ENCODE measurements around the gene FAM204A.

FAM204A gene

GRCh38 chr10:118278649-118279048 lies 63.5 kb downstream of the FAM204A start:
- Histone ChIP-seq H3K14ac (ENCODE audit: low read length in 2 of 2) (no peak overlapping the region), H3K23ac (ENCODE audit: low read length in 2 of 2) (no peak overlapping the region), H3K27ac (ENCODE audit: low read length, poor library complexity, severe bottlenecking) (no peak overlapping the region), H3K4me1 (ENCODE audit: control insufficient read depth, insufficient read depth, low read depth, low read length) (no peaks in the 10 kb centered on the region), H3K18ac (ENCODE audit: low read depth in 1 of 2, low read length in 2 of 2) (no peak overlapping the region), H3K79me1 (replicated peaks; ENCODE audit: low read length, poor library complexity, severe bottlenecking) (no peaks in the 10 kb centered on the region), H3K36me3 (ENCODE audit: control insufficient read depth in 1 of 2, insufficient read depth in 2 of 2, low read depth in 1 of 2, low read length in 2 of 2) (no peaks in the 10 kb centered on the region), H3K4me2 (ENCODE audit: low read length, poor library complexity, severe bottlenecking) (no peak overlapping the region), H2AFZ (ENCODE audit: low read depth, low read length) (no peak overlapping the region), H2BK15ac (ENCODE audit: low read depth, poor library complexity, severe bottlenecking) (no peak overlapping the region), H3K4ac (ENCODE audit: low read depth in 1 of 2, low read length in 2 of 2) (no peak overlapping the region), H3K4me3 (ENCODE audit: insufficient read depth in 1 of 2, low read depth in 1 of 2, low read length in 2 of 2) (no peak overlapping the region), H2BK12ac (ENCODE audit: low read length in 2 of 2) (no peak overlapping the region), H4K8ac (ENCODE audit: low read length) (no peak overlapping the region), H3K9me3 (ENCODE audit: control insufficient read depth, low read length) (peaks cover 14% of the 10 kb centered on the region), H2BK120ac (ENCODE audit: low read depth, low read length) (no peak overlapping the region), H2AK5ac (ENCODE audit: low read length, severe bottlenecking) (no peak overlapping the region), H2BK5ac (ENCODE audit: low read depth, low read length, poor library complexity, severe bottlenecking) (no peak overlapping the region), H4K91ac (ENCODE audit: low read length) (no peak overlapping the region), H3K9ac (ENCODE audit: low read length) (no peak overlapping the region), H3K27me3 (ENCODE audit: control insufficient read depth in 1 of 2, insufficient read depth in 1 of 2, low read length in 2 of 2) (peaks cover 0 to 13% of the 10 kb centered on the region in 2 experiments)
- DNase-seq: no peak

- WGBS: 89% methylated on average over 2 of the region's 2 CpGs
- Histone ChIP-seq H3K27ac (ENCODE audit: low read length, poor library complexity, severe bottlenecking) (no peak overlapping the region), H3K36me3 (ENCODE audit: control insufficient read depth in 1 of 2, insufficient read depth in 2 of 2, low read depth in 1 of 2, low read length in 2 of 2) (no peaks in the 10 kb centered on the region), H4K8ac (ENCODE audit: low read length) (no peak overlapping the region), H3K14ac (ENCODE audit: low read length in 2 of 2) (no peak overlapping the region), H4K91ac (ENCODE audit: low read length) (no peak overlapping the region), H3K23ac (ENCODE audit: low read length in 2 of 2) (no peak overlapping the region), H3K4me3 (ENCODE audit: insufficient read depth in 1 of 2, low read depth in 1 of 2, low read length in 2 of 2) (no peak overlapping the region), H2BK12ac (ENCODE audit: low read length in 2 of 2) (no peak overlapping the region), H2BK120ac (ENCODE audit: low read depth, low read length) (no peak overlapping the region), H3K27me3 (ENCODE audit: control insufficient read depth in 1 of 2, insufficient read depth in 1 of 2, low read length in 2 of 2) (peaks cover 0 to 9% of the 10 kb centered on the region in 2 experiments), H3K9ac (ENCODE audit: low read length) (no peak overlapping the region), H3K9me3 (ENCODE audit: control insufficient read depth, low read length) (peaks cover 14% of the 10 kb centered on the region), H2AFZ (ENCODE audit: low read depth, low read length) (no peak overlapping the region), H3K18ac (ENCODE audit: low read depth in 1 of 2, low read length in 2 of 2) (no peak overlapping the region), H2BK5ac (ENCODE audit: low read depth, low read length, poor library complexity, severe bottlenecking) (no peak overlapping the region), H2BK15ac (ENCODE audit: low read depth, poor library complexity, severe bottlenecking) (no peak overlapping the region), H3K79me1 (replicated peaks; ENCODE audit: low read length, poor library complexity, severe bottlenecking) (no peaks in the 10 kb centered on the region), H2AK5ac (ENCODE audit: low read length, severe bottlenecking) (no peak overlapping the region), H3K4ac (ENCODE audit: low read depth in 1 of 2, low read length in 2 of 2) (no peak overlapping the region), H3K4me1 (ENCODE audit: control insufficient read depth, insufficient read depth, low read depth, low read length) (no peaks in the 10 kb centered on the region), H3K4me2 (ENCODE audit: low read length, poor library complexity, severe bottlenecking) (no peak overlapping the region)
- DNase-seq: no peak
Observed at GRCh38 chr10:118277871-118278270, 64.3 kb downstream of the FAM204A start.

- Histone ChIP-seq H2AFZ (ENCODE audit: low read depth, low read length) (no peak overlapping the region), H3K4me1 (ENCODE audit: control insufficient read depth, insufficient read depth, low read depth, low read length) (no peaks in the 10 kb centered on the region), H2BK5ac (ENCODE audit: low read depth, low read length, poor library complexity, severe bottlenecking) (no peak overlapping the region), H3K4ac (ENCODE audit: low read depth in 1 of 2, low read length in 2 of 2) (no peak overlapping the region), H3K79me1 (replicated peaks; ENCODE audit: low read length, poor library complexity, severe bottlenecking) (no peaks in the 10 kb centered on the region), H4K91ac (ENCODE audit: low read length) (no peak overlapping the region), H3K4me2 (ENCODE audit: low read length, poor library complexity, severe bottlenecking) (no peak overlapping the region), H2AK5ac (ENCODE audit: low read length, severe bottlenecking) (no peak overlapping the region), H2BK120ac (ENCODE audit: low read depth, low read length) (no peak overlapping the region), H4K8ac (ENCODE audit: low read length) (no peak overlapping the region), H3K9ac (ENCODE audit: low read length) (no peak overlapping the region), H3K27me3 (ENCODE audit: control insufficient read depth in 1 of 2, insufficient read depth in 1 of 2, low read length in 2 of 2) (peaks cover 0 to 9% of the 10 kb centered on the region in 2 experiments), H3K9me3 (ENCODE audit: control insufficient read depth, low read length) (peaks cover 14% of the 10 kb centered on the region), H3K27ac (ENCODE audit: low read length, poor library complexity, severe bottlenecking) (no peak overlapping the region), H2BK12ac (ENCODE audit: low read length in 2 of 2) (no peak overlapping the region), H3K23ac (ENCODE audit: low read length in 2 of 2) (no peak overlapping the region), H3K4me3 (ENCODE audit: insufficient read depth in 1 of 2, low read depth in 1 of 2, low read length in 2 of 2) (no peak overlapping the region), H3K14ac (ENCODE audit: low read length in 2 of 2) (no peak overlapping the region), H3K18ac (ENCODE audit: low read depth in 1 of 2, low read length in 2 of 2) (no peak overlapping the region), H3K36me3 (ENCODE audit: control insufficient read depth in 1 of 2, insufficient read depth in 2 of 2, low read depth in 1 of 2, low read length in 2 of 2) (no peaks in the 10 kb centered on the region), H2BK15ac (ENCODE audit: low read depth, poor library complexity, severe bottlenecking) (no peak overlapping the region)
- 52% methylated on average over 2 of the region's 2 CpGs for WGBS
- DNase-seq: no peak
Observed at GRCh38 chr10:118276727-118277126, 65.4 kb downstream of the FAM204A start.

GRCh38 chr10:118276204-118276603 lies 65.9 kb downstream of the FAM204A start:
- H3K23ac ChIP-seq (ENCODE audit: low read length in 2 of 2): no peak overlapping the region
- H4K8ac ChIP-seq (ENCODE audit: low read length): no peak overlapping the region
- no peak overlapping the region for H2AK5ac ChIP-seq (ENCODE audit: low read length, severe bottlenecking)
- no peak overlapping the region for H4K91ac ChIP-seq (ENCODE audit: low read length)
- no peak overlapping the region for H3K4me2 ChIP-seq (ENCODE audit: low read length, poor library complexity, severe bottlenecking)
- no peak overlapping the region for H3K9ac ChIP-seq (ENCODE audit: low read length)
- H3K27me3 ChIP-seq (ENCODE audit: control insufficient read depth in 1 of 2, insufficient read depth in 1 of 2, low read length in 2 of 2): peaks cover 0 to 9% of the 10 kb centered on the region in 2 experiments
- no peak overlapping the region for H2BK15ac ChIP-seq (ENCODE audit: low read depth, poor library complexity, severe bottlenecking)
- DNase-seq: no peak
- H2BK5ac ChIP-seq (ENCODE audit: low read depth, low read length, poor library complexity, severe bottlenecking): no peak overlapping the region
- H3K27ac ChIP-seq (ENCODE audit: low read length, poor library complexity, severe bottlenecking): no peak overlapping the region
- no peak overlapping the region for H3K14ac ChIP-seq (ENCODE audit: low read length in 2 of 2)
- H2BK12ac ChIP-seq (ENCODE audit: low read length in 2 of 2): no peak overlapping the region
- no peak overlapping the region for H2AFZ ChIP-seq (ENCODE audit: low read depth, low read length)
- peaks cover 14% of the 10 kb centered on the region for H3K9me3 ChIP-seq (ENCODE audit: control insufficient read depth, low read length)
- no peak overlapping the region for H3K18ac ChIP-seq (ENCODE audit: low read depth in 1 of 2, low read length in 2 of 2)
- no peak overlapping the region for H2BK120ac ChIP-seq (ENCODE audit: low read depth, low read length)
- H3K36me3 ChIP-seq (ENCODE audit: control insufficient read depth in 1 of 2, insufficient read depth in 2 of 2, low read depth in 1 of 2, low read length in 2 of 2): no peaks in the 10 kb centered on the region
- H3K79me1 ChIP-seq (replicated peaks; ENCODE audit: low read length, poor library complexity, severe bottlenecking): no peaks in the 10 kb centered on the region
- H3K4ac ChIP-seq (ENCODE audit: low read depth in 1 of 2, low read length in 2 of 2): no peak overlapping the region
- peak overlapping the region in 1 of 2 experiments; percentile 3 for H3K4me3 ChIP-seq (ENCODE audit: insufficient read depth in 1 of 2, low read depth in 1 of 2, low read length in 2 of 2)
- H3K4me1 ChIP-seq (ENCODE audit: control insufficient read depth, insufficient read depth, low read depth, low read length): no peaks in the 10 kb centered on the region
